ENCODE measurements around the gene IL31. TPM values are rescaled to one million over a fixed set of nuclear protein-coding genes. Genes with fewer than 3 reads are reported as not detected.
"Not testable (repeated sequence)": the region's sequence is repeated elsewhere in the genome, so short reads cannot be mapped to it uniquely, and the experiment has no call there.

The IL31 gene
- polyA plus RNA-seq, 4 donors = not detected

DNA sequence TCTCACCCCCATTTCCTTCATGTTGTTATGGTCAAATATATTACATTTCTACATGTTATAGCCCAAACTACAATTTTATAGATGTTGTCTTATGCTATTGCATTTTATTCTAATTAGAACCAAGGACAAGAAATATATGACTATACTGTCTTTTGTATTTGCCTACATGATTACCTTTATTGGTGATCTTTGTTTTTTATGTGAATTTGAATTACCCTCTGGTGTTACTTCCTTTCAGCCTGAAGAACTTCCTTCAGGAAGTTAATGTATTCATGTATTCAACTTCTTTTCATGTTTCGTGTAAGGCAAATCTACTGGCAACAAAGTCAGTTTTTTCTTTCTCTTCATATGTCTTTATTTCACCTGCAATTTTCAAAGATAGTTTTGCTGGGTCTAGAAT, 20.8 kb upstream of the IL31 start:
- no peak for DNase-seq (ENCODE audit: low read depth in 4 of 4, low spot score in 2 of 4)

- DNase-seq (ENCODE audit: low read depth in 4 of 4, low spot score in 2 of 4) = no peak
Measured at GRCh38 chr12:122192441-122192840, 18.4 kb upstream of the IL31 start.

DNA sequence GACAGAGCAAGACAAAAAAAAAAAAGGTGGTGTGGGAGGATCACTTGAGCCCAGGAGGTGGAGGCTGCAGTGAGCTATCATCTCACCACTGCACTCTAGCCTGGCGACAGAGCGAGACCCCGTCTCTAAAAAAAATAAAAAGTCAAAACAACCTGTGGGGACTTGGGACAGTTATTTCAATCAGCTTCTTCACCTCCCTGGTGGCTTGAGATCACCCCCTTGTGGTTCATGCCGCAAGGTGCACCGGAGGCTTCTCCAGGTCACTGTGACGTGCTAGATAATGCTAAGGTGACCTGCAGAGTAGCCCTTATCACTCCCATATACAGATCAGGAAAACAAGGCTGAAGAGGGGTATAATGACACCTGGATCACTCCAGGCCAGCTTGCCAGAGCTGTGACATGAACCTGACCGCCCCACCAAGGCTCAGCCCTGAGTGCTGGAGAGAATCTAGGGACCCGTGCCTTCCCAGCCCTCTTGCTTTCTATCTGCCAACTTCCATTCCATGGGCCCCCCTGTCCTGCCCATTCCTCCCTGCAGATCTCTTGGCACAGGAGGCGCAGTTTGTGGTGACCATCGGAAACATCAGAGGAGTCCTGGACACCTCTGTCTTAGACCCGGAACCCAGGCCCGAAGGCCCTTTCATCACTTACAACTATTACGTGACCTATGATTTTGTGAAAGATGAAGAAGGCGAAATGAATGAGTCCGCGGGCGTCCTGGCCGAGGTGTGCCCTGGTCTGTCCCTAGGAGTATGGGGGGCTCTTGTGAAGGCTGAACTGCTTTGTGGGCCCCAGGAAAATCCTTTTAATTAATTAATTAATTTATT, 17.0 kb upstream of the IL31 start:
- peak in 1 of 4 donors; percentile 36 for DNase-seq (ENCODE audit: low read depth in 4 of 4, low spot score in 2 of 4)

DNA sequence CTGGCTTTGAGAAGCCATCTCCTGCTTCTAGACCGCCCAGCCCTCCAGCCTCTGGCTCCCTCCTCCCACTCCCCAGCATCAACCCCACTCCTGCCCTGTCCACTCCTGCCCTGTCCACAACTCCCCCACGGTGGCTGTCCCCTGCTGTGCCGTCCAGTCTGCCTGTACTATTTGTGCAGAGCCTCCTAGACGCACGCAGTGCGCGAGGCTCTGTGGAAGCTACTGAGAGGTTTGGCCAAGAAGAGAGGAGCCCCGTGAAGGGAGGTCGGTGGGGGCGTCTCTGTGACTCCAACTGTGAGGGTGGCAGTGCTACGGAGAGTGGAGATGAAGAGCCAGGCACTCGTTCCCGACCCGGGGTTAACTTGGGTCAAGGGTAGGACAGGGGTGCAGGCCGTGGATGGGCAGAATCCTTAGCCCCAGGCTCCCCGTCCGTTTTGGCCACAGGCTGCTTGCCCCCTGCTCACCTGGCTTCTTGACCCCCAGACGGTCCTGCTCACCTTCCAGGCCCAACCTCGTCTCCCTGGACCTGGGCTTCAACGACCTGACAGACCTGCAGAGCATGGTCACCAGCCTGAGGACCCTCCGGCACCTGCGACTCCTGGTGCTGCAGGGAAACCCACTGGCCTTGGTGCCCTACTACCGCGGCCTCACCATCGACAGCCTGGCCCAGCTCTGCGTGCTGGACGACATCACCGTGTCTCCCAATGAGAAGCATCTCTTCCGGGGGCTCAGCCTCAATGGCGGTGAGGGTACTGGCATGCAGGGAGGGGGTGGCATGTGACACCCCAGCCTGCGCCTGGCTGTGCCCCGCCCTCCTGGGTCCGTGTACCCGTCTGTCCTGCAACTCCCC, 15.8 kb upstream of the IL31 start:
- DNase-seq (ENCODE audit: low read depth in 4 of 4, low spot score in 2 of 4) = no peak

DNA sequence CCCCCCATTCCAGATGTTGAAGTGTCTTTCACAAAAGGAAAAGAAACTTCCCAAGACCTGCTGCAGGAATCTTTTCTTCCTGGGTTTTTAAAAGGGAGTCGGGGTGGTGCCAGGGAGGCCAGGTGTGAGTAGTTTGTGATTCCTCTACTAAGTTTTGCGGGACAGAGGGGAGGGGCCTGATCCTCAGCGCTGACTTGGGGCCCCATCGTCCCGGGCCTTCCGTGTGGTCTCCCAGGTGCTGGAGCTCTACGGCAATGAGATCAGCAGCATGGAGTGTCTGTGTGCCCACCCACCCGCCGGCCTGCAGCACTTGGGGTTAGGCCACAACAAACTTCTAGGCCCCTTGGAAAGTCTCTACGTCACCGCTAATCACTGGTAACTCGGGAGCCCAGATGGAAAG, 13.4 kb upstream of the IL31 start:
- DNase-seq (ENCODE audit: low read depth in 4 of 4, low spot score in 2 of 4) = no peak

- DNase-seq (ENCODE audit: low read depth in 4 of 4, low spot score in 2 of 4) = no peak
Measured at GRCh38 chr12:122185494-122186082, 11.6 kb upstream of the IL31 start.

DNA sequence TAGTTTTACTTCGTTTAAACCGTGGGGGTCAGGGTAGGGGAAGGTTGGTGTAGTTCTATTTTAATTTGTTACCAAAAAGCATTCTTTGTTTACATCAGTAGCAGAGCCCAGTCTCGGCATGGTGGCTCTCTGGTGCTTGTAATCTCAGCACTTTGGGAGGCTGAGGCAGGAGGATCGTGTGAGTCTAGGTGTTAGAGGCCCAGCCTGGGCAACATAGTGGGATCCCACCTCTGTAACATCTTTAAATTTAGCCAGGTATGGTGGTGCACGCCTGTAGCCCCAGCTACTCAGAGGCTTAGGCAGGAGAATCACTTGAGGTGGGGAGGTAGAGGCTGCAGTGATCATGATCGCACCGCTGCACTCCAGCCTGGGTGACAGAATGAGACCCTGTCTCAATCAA, 11.1 kb upstream of the IL31 start:
- no peak for DNase-seq (ENCODE audit: low read depth in 4 of 4, low spot score in 2 of 4)

DNA sequence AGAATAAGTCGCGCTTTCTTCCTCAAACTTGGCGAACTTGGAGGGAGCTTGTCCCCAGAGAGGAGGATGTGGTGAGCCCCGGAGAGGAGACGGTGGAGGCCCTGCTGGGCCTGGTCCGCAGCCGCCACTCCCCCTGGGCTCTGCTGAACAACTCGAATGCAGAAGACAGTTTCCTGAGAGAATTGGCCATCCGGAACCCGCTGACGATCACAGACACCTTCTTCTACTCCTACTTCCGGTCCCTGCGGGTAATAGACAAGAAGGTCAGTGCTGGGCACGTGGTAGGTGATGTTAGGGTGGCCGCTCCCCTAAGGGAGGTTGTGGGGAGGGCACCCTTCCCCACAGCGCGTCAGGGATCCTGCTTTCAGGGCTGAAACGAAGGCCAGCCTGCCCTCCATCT, 10.5 kb upstream of the IL31 start:
- no peak for DNase-seq (ENCODE audit: low read depth in 4 of 4, low spot score in 2 of 4)

GRCh38 chr12:122183588-122183940, 9.5 kb upstream of the IL31 start:
- no peak for DNase-seq (ENCODE audit: low read depth in 4 of 4, low spot score in 2 of 4)

GRCh38 chr12:122182887-122183587, 9.0 kb upstream of the IL31 start, which contains the start of gene LRRC43:
Gene LRRC43, plus strand, starts transcription at chr12:122183123. Its CDS starts 22 bp downstream, at chr12:122183145.
- peak in 2 of 4 donors; percentile 44 to 51 for DNase-seq (ENCODE audit: low read depth in 4 of 4, low spot score in 2 of 4)

DNA sequence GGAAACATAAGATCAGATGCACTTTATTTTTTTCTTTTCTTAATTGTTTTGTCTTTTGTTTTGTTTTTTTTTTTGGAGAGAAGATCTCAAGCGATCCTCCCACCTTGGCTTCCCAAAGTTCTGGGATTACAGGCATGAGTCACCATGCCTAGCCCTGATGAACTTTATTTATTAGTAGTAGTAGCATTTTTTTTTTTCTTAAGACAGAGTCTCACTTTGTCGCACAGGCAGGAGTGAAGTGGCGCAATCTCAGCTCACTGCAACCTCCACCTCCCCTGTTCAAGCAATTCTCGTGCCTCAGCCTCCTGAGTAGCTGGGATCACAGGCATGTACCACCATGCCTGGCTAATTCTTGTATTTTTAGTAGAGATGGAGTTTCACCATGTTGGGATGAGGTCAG, 2.5 kb upstream of the IL31 start:
- not testable (repeated sequence) for DNase-seq (ENCODE audit: low read depth in 4 of 4, low spot score in 2 of 4)

GRCh38 chr12:122172262-122172939, 1.6 kb downstream of the IL31 start:
- no peak for DNase-seq (ENCODE audit: low read depth in 4 of 4, low spot score in 2 of 4)

DNA sequence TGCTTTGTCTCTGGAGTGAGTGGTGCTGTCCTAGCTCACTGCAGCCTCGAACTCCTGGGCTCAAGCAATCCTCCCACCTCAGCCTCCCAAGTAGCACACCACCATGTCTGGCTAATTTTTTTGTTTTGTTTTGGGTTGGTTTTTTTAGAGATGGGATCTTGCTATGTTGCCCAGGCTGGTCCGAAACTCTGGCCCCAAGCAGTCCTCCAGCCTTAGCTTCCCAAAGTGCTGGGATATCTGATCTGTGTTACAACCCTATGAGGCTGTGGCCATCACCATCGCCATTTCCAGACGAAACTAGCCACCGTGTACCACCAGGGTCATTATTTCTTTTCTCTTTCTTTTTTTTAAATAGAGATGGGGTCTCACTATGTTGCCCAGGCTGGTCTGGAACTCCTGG, 2.6 kb downstream of the IL31 start:
- DNase-seq (ENCODE audit: low read depth in 4 of 4, low spot score in 2 of 4) = no peak

- DNase-seq (ENCODE audit: low read depth in 4 of 4, low spot score in 2 of 4) = no peak
Measured at GRCh38 chr12:122168492-122168891, 5.5 kb downstream of the IL31 start.

- DNase-seq (ENCODE audit: low read depth in 4 of 4, low spot score in 2 of 4) = no peak
Measured at GRCh38 chr12:122167356-122167925, 6.6 kb downstream of the IL31 start.

DNA sequence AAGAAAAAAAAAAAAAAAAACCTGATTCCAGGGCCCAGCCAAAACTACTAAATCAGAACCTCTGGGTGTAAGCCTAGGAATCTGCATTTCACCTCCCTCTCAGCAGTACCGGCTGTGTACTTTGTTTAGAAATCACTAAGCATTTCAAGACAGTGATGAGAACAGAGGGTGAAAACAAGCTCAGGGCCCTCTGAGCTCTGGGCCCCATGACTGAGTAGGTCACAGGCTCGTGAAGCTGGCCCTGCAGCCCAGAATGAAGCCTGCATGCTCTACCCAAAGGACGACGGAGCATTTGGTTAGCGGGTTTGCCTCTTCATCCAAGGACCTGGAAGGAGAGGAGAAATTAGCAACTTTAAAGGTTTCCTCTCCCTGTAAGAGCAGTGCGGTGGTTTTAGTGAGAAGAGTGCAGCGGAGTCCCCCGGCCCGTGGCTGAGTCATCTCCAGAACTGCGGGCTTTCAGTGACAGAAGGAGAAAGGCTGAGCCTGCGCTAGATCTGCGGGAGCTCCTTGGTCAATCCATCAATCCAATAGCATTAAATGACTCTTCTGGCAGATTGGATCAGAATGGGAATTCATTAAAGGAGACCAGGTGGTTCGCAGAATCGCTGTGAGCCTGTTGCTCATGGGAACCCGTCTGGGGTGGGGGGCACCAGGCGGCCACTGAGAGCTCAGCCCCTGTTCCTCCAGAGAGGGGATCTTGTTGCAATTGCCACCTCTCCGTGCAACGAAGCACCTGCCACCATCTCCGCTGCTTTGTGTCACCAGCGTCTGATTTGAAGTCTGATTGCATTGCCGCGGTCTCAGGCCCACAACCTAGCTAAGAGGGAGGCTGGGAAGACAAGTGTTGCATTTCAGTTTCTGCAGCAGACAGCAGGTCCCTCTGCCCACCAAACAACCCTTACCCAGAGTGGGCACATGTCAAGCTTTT, 7.3 kb downstream of the IL31 start:
- no peak for DNase-seq (ENCODE audit: low read depth in 4 of 4, low spot score in 2 of 4)

- no peak for DNase-seq (ENCODE audit: low read depth in 4 of 4, low spot score in 2 of 4)
Measured at GRCh38 chr12:122162976-122163375, 11.0 kb downstream of the IL31 start.

DNA sequence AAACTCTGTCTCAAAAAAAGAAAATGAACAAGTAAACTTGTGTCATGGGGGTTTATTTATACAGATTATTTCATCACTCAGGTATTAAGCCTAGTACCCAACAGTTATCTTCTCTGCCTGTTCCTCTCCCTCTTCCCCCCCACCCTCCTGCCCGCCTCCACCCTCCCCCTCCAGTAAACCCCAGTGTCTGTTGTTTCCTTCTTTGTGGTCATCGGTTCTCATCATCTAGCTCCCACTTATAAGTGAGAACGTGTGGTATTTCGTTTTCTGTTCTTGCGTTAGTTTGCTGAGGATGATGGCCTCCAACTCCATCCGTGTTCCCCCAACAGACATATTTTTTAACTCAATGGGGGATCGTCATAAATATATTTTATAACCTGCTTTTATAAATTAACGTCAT, 12.3 kb downstream of the IL31 start:
- DNase-seq (ENCODE audit: low read depth in 4 of 4, low spot score in 2 of 4) = no peak

GRCh38 chr12:122160761-122161160, 13.3 kb downstream of the IL31 start:
- DNase-seq (ENCODE audit: low read depth in 4 of 4, low spot score in 2 of 4) = no peak

Measured in left renal cortex interstitium (tissue), 4 donors.